Erythroblast (primary cell): ENCODE results near the gene MED27.

Source experiments
- DNase-seq, 2 experiments: peaks; one replicate each; lab custom pipeline; 2025; lab: John Stamatoyannopoulos, UW
- GATA1 ChIP-seq: IDR thresholded peaks from 2 replicates; pipeline ENCODE4 v1.6.1; 2011; ENCODE audit warnings: low read depth, mild to moderate bottlenecking, control low read depth, low read length, moderate library complexity
- POLR2A ChIP-seq: IDR thresholded peaks from 2 replicates; pipeline ENCODE4 v1.6.1; 2011; ENCODE audit warnings: mild to moderate bottlenecking, low read length

The MED27 gene

DNA sequence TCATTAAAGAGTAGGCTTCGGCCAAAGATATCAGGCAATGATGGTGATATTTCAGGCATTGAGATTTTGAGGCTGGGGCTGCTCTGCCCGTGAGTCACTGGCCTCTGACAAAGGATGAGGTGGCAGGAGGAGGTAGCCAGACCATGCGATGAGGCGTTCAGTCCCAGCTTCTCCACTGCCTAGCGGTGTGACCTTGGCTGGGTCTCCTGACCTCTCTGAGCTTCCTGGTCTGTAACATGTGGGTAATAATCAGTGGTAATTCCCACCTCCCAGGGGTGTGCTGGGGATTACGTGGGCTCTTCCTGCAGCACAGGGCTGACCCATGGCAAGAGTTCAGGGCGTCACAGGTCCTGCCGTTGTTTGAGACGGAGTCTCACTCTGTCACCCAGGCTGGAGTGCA is 266.6 kb downstream of the MED27 start:
- TF ChIP-seq GATA1 (no peak), POLR2A (no peak)
- no peak for DNase-seq

DNA sequence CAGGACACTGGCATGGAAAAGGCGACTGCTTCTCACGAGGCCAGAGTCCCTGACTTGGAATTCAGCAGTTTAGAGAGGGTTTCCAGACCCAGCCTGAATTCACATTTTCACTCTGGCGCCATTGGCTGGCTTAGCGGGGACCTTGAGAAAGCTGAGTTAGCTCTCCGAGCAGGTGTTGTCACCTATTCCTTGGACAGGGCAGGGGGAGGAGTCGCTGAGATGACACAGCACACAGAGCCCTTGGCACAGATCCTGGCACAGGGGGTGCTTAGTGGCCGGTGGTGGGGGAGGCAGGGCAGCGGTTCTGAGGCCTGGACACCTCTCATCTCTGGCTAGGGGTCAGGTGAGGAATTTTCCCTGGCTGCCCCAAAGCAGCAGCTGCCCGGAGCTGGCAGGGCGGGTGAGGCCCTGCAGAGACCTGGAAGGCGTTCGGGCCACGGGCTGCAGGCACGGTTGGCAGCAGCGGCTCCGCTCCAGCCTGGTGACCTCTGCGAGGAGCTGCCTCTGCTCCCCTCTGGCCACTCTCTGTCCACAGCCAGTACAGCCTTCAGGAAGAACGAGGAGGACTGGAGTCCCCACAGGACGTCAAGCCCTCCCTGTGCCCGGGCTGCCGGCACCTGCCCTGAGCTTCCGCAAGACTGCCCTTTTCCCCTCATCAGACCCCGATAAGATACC is 267.4 kb downstream of the MED27 start:
- DNase-seq: no peak

GRCh38 chr9:131811405-131811804 is 268.3 kb downstream of the MED27 start:
- TF ChIP-seq GATA1: no peak
- no peak for TF ChIP-seq POLR2A

More for the DNA sequence above, 267.4 kb downstream of the MED27 start:
- TF ChIP-seq POLR2A (no peak), GATA1 (no peak)

GRCh38 chr9:131810351-131811170 is 269.1 kb downstream of the MED27 start:
- no peak for DNase-seq
- no peak for TF ChIP-seq POLR2A
- TF ChIP-seq GATA1: no peak

More at GRCh38 chr9:131811405-131811804, 268.3 kb downstream of the MED27 start:
- no peak for DNase-seq
